RWPE2 (cell line): ENCODE results near the gene PCDH15.

Source experiments
- ATAC-seq: fragments of 200-7000 bp; cut with Tn5 transposase; 3 replicates; pipeline ENCODE4 v1.9.1; 2021; ENCODE audit warnings: low read depth
- DNase-seq: peaks from one replicate; pipeline ENCODE4 v3.0.0-alpha.2; 2020; ENCODE audit warnings: low spot score
- H3K27ac ChIP-seq: fragments of 450-650 bp; 2 replicates; pipeline ENCODE4 v1.5.1; 2017; ENCODE audit warnings: mild to moderate bottlenecking; ENCODE audit not compliant: poor library complexity, severe bottlenecking
- H3K27me3 ChIP-seq: fragments of 250-450 bp; sonication (Bioruptor Pico); 2 replicates; pipeline ENCODE4 v1.5.1; 2021; ENCODE audit warnings: mild to moderate bottlenecking, moderate library complexity; ENCODE audit not compliant: insufficient read depth, poor library complexity, severe bottlenecking
- H3K36me3 ChIP-seq: fragments of 250-450 bp; sonication (Bioruptor Pico); 2 replicates; pipeline ENCODE4 v1.5.1; 2020; ENCODE audit warnings: low read depth, mild to moderate bottlenecking, moderate library complexity
- H3K4me1 ChIP-seq: fragments of 250-450 bp; sonication (Bioruptor Pico); 2 replicates; pipeline ENCODE4 v1.5.1; 2021; ENCODE audit warnings: mild to moderate bottlenecking, moderate library complexity; ENCODE audit not compliant: insufficient read depth, poor library complexity, severe bottlenecking
- H3K4me3 ChIP-seq: fragments of 250-450 bp; sonication (Bioruptor Pico); 2 replicates; pipeline ENCODE4 v1.5.1; 2021; ENCODE audit warnings: mild to moderate bottlenecking, moderate library complexity; ENCODE audit not compliant: severe bottlenecking
- H3K9me3 ChIP-seq: fragments of 250-450 bp; sonication (Bioruptor Pico); 2 replicates; pipeline ENCODE4 v1.5.1; 2021; ENCODE audit warnings: mild to moderate bottlenecking, moderate library complexity; ENCODE audit not compliant: severe bottlenecking
- TF ChIP-seq, protein P1 (sequence below): fragments of 450-650 bp; IDR thresholded peaks from one replicate; pipeline ENCODE4 v1.5.1; 2017; ENCODE audit warnings: mild to moderate bottlenecking, moderate library complexity; ENCODE audit not compliant: poor library complexity, severe bottlenecking

PCDH15 gene

DNA sequence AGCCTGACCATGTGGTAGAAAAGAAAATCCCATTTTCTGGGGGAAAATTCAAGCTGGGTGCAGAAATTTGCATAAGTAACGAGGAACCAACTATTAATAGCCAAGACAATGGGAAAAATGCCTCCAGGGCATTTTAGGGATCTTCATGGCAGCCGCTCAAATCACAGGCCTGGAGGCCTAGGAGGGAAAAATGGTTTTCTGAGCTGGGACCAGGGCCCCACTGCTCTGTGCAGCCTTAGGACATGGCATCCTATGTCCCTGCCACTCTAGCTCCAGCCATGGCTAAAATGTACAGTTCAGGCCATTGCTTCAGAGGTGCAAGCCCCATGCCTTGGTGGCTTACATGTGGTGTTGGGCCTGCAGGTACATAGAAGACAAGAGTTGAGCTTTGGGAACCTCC is 459.0 kb downstream of the PCDH15 start:
- ATAC-seq (no peak), DNase-seq (no peak)
- Histone ChIP-seq H3K4me1 (no peaks in the 10 kb centered on the region), H3K27ac (no peak overlapping the region), H3K27me3 (no peaks in the 10 kb centered on the region), H3K4me3 (no peak overlapping the region), H3K9me3 (no peaks in the 10 kb centered on the region), H3K36me3 (no peaks in the 10 kb centered on the region)
- TF ChIP-seq, protein P1, sequence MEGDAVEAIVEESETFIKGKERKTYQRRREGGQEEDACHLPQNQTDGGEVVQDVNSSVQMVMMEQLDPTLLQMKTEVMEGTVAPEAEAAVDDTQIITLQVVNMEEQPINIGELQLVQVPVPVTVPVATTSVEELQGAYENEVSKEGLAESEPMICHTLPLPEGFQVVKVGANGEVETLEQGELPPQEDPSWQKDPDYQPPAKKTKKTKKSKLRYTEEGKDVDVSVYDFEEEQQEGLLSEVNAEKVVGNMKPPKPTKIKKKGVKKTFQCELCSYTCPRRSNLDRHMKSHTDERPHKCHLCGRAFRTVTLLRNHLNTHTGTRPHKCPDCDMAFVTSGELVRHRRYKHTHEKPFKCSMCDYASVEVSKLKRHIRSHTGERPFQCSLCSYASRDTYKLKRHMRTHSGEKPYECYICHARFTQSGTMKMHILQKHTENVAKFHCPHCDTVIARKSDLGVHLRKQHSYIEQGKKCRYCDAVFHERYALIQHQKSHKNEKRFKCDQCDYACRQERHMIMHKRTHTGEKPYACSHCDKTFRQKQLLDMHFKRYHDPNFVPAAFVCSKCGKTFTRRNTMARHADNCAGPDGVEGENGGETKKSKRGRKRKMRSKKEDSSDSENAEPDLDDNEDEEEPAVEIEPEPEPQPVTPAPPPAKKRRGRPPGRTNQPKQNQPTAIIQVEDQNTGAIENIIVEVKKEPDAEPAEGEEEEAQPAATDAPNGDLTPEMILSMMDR: no peak

DNA sequence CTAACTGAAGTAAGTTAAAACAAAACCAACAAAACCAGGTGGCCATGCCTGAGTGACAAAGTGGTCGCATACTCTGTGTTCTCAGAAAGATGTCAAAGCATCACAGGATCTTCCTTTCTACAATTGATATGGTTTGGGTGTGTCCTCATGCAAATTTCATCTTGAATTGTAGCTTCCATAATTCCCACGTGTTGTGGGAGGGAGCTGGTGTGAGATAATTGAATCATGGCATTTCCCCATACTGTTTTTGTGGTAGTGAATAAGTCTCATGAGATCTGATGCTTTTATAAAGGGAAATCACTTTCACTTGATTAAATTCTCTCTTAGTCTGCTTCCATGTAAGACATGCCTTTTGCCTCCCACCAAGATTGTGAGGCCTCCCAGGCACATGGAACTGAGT is 465.7 kb downstream of the PCDH15 start:
- ATAC-seq: no peak
- no peaks in the 10 kb centered on the region for H3K4me1 ChIP-seq
- TF ChIP-seq, protein P1: no peak

DNA sequence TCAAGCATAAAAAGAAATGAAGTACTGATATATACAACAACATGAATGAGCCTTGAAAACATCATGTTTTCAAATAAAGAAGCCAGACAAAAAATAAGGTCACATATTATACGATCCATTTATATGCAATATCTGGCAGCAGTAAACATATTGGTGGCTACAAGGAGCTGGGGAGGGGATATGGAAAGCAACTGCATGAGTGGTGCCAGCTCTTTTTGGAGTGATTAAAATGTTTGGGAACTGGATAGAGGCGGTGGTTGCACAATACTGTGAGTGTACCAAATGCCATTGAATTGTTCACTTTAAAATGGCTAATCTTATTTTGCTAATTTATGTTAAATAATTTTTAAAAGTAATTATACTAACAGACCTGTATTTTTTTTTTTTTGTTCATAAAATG is 481.7 kb downstream of the PCDH15 start:
- H3K27ac ChIP-seq: no peak overlapping the region
- no peak overlapping the region for H3K4me3 ChIP-seq
- DNase-seq: no peak
- H3K9me3 ChIP-seq: no peaks in the 10 kb centered on the region
- H3K36me3 ChIP-seq: no peaks in the 10 kb centered on the region; the same call in 1 of the 2 replicates
- TF ChIP-seq, protein P1: no peak
- no peaks in the 10 kb centered on the region for H3K27me3 ChIP-seq
- ATAC-seq: no peak
- H3K4me1 ChIP-seq: no peaks in the 10 kb centered on the region

More for the DNA sequence above, 465.7 kb downstream of the PCDH15 start:
- Histone ChIP-seq H3K36me3 (no peaks in the 10 kb centered on the region), H3K27me3 (no peaks in the 10 kb centered on the region), H3K27ac (no peak overlapping the region), H3K4me3 (no peak overlapping the region), H3K9me3 (no peaks in the 10 kb centered on the region)
- DNase-seq: no peak

DNA sequence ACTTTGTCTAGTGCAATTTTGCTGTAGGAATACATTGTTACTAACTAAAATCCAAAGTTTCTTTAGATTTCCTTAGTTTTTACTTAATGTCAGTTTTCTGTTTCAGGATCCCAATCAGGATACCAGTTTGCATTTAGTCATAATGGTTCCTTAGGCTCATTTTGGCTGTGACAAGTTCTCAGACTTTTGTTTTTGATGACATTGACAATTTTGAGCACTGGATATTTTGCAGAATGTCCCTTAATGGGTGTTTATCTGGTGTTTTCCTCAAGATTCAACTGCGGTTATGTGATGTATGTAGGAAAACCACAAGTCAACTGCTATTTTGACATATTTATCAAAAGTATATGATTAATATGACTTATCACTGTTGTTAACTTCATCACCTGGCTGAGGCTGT is 482.6 kb downstream of the PCDH15 start:
- Histone ChIP-seq H3K27me3 (no peaks in the 10 kb centered on the region), H3K36me3 (no peaks in the 10 kb centered on the region; the same call in 1 of the 2 replicates), H3K27ac (no peak overlapping the region), H3K4me3 (no peak overlapping the region), H3K9me3 (no peaks in the 10 kb centered on the region), H3K4me1 (no peaks in the 10 kb centered on the region)
- DNase-seq: no peak
- no peak for ATAC-seq
- TF ChIP-seq, protein P1: no peak

DNA sequence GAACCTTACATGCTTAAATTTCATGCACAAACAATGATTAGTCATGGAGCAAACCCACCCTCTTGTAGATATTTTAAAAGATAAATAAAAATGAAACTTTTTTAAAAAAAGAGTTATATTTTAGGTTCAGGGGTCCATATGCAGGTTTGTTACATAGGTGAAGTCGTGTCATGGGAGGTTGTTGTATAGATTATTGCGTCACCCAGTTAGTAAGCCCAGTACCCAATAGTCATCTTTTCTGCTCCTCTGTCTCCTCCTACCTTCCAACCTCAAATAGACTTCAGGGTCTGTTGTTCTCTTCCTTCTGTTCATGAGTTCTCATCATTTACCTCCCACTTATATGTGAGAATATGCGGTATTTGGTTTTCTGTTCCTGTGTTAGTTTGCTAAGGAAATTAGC is 486.6 kb downstream of the PCDH15 start:
- TF ChIP-seq, protein P1: no peak
- ATAC-seq: no peak
- H3K27ac ChIP-seq: no peak overlapping the region

More for the DNA sequence above, 486.6 kb downstream of the PCDH15 start:
- Histone ChIP-seq H3K36me3 (no peaks in the 10 kb centered on the region; the same call in 1 of the 2 replicates), H3K9me3 (no peaks in the 10 kb centered on the region), H3K4me3 (no peak overlapping the region), H3K4me1 (no peaks in the 10 kb centered on the region), H3K27me3 (no peaks in the 10 kb centered on the region)
- no peak for DNase-seq
